Fibroblast of the conjunctiva (primary cell): ENCODE results near the gene YPEL1.
"Not testable (repeated sequence)": the region's sequence is repeated elsewhere in the genome, so short reads cannot be mapped to it uniquely, and the experiment has no call there.

ENCODE experiments used
- DNase-seq: peaks from one replicate; pipeline ENCODE4 v3.0.0-alpha.2; 2010; ENCODE audit warnings: low read depth

Gene YPEL1

DNA sequence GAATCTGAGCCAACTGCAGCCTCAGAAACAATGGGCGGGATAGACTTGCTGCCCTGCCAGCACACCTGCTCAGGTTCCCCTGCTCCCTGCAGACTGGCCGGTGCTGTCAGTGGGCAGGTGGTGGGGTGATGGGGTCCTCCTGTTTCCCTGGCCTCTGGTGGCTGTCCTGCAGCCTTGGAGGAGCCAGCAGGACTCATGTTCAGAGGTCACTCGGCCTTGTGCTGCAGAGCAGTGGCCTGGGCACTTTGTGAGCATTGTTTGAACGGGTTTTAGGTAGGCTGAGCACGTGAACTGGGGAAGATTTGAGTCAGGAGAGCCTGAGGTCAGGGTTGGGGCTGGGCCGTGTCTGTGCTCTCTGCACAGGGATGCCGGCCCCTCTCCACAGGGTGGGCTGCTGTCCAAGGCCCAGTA, 52.2 kb downstream of the YPEL1 start:
- DNase-seq, result no peak

- no peak for DNase-seq
Measured at GRCh38 chr22:21682385-21683175, 53.0 kb downstream of the YPEL1 start.

- no peak for DNase-seq
Measured at GRCh38 chr22:21681566-21682370, 53.8 kb downstream of the YPEL1 start.

GRCh38 chr22:21680830-21681565, 54.6 kb downstream of the YPEL1 start:
- no peak for DNase-seq

DNA sequence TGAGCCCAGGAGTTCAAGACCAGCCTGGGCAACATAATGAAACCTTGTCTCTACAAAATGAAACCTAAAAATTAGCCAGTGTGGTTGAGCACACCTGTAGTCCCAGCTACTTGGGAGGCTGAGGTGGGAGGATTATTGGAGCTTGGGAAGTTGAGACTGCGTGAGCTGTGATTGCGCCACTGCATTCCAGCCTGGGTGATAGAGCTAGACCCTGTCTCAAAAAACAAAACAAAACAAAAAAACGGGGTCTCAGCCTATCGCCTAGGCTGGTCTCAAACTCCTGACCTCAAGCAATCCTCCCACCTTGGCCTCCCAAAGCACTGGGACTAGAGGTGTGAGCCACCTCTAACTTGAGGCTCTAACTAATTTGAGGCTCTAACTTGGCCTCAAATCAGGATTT, 56.2 kb downstream of the YPEL1 start:
- DNase-seq, result no peak

GRCh38 chr22:21678842-21679241, 56.8 kb downstream of the YPEL1 start:
- DNase-seq, result not testable (repeated sequence)

DNA sequence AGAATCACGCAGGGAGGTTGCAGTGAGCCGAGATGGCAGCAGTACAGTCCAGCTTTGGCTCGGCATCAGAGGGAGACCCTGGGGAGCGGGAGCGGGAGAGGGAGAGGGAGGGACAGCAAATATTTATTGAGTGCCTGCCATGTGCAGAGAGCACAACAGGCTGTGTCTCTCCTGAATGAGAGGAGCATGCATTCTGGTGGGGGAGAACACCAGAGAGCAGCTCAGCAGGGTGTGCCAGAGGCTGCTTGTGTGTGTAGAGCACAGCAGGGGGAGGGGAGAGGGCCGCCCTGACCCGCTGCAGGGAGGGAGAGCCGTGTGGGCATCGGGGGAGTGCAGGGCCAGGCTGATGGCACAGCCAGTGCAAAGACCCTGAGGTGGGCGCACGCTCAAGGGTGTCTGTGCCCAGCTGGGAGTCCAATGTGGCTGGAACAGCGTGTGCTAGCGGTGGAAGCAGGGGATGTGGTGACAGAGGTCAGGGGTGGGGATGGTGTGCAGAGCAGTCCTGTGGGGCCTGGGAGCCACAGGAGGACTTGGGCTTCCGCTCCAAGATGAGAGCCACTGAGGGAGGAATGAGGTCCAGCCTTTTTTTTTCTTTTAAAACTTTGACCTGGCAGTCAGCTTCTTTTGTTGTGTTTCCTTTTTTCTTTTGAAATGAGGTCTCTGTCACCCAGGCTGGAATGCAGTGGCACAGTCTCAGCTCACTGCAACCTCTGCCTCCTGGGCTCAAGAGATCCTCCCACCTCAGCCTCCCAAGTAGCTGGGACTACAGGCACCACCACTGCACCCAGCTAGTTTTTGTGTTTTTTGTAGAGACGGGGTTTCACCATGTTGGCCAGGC, 57.8 kb downstream of the YPEL1 start:
- DNase-seq, result no peak

- no peak for DNase-seq
Measured at GRCh38 chr22:21674638-21675245, 60.9 kb downstream of the YPEL1 start.

DNA sequence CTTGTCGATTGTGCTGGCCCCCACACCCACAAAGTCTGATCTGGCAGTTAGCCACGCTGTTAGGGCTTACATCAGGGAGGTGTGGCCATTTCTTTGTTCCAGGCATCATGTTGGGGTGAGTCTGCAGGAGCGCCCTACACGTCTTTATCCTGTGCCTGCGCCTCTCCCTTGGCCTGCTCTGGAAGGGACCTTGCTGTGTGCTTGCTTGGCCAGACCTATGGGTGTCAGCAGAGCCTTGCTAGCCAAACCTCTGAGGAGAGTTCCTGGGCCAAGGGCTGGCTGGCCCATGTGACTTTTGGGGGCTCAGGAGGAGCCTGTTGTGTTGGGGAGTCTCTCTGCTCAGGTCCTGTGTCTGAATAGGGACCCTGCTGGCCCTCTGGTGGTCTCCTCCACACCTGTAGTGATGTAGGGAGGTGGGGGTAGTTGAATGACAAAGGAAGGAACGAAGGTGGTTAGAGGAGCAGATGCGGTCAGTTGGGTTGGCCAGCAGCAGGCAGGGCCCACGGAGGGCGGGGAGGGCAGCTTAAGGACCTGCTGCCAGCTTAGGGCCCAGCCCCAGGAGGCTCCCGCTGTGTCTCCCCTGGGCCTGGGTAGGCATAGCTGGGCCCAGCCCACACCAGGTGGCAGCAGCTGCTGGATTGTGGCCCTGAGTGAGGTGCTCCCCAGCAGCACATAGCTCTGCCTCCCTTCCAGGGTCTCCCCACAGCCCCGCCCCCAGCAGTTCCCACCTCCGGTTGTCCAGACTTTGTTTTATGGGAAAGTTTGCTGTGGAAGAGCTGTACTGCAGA, 61.9 kb downstream of the YPEL1 start:
- DNase-seq, result no peak

DNA sequence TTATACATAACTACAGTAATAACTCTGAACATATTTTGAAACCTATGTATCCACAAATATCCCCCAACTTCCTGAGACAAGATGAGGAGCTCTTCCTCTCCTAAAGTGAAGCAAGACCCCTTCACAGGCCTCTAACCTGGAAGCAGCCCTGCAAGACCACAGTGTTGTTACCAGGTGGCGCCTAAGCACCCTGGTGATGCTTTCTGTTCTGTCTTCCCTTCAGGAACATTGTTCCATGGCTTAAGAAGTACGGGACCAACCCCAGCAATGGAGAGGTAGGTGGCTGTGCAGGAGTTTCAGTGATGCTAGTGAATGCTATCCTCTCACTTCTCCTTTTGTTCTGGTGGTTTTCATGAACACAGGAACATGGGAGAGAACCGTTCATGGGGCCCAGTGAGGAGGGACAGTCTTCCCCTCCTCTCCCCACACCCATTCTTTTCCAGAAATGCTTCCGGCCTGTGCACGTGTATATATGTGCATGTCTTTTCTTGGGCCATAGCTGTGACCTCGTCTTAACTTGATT, 63.4 kb downstream of the YPEL1 start:
- no peak for DNase-seq

DNA sequence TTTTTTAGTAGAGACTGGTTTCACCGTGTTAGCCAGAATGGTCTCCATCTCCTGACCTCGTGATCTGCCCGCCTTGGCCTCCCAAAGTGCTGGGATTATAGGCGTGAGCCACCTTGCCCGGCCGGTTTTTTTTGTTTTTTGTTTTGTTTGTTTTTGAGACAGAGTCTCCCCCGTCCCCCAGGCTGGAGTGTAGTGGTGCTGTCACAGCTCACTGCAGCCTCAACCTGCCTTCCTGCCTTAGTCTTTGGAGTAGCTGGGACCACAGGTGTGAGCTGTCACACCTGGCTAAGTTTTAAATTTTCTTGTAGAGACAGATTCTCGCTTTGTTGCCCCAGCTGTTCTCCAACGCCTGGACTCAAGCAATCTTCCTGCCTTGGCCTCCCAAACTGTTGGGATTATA, 66.6 kb downstream of the YPEL1 start:
- no peak for DNase-seq

DNA sequence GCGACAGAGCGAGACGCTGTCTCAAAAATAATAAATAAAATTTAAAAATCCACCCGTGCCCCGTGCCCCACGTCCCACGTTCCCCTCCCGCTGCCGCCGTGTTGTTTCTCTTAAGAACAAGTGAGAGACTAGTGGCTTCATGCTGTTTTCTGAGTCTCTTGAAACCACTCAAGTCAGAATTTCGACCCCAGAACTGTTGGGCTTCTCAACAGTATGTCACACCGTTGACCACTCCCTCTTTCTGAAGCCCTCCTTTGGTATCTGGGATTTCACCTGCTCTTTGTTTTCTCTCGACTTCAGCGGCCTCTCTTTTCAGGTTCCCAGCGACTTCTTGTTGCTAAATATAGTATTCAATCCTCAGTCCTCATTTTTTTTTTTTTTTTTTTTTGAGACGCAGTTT, 68.8 kb downstream of the YPEL1 start:
- no peak for DNase-seq

GRCh38 chr22:21665047-21665851, 70.3 kb downstream of the YPEL1 start:
- DNase-seq, result no peak

DNA sequence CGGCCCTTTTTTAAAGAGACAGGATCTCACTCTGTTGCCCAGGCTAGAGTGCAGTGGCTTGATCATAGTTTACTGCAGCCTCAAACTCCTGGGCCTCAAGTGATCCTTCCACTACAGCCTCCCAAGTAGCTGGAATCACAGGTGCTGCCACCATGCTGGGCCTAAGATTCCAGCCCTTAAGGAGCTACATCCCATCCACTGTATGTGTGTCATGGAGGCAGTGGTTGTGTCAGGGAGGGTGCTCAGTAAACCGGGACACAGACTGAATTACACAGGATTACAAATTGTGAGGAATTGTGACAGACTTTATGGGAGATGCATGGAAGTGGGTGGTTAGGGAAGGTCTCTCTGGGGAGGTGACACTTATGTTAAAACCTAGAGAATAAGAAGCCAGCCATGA, 71.9 kb downstream of the YPEL1 start:
- no peak for DNase-seq

DNA sequence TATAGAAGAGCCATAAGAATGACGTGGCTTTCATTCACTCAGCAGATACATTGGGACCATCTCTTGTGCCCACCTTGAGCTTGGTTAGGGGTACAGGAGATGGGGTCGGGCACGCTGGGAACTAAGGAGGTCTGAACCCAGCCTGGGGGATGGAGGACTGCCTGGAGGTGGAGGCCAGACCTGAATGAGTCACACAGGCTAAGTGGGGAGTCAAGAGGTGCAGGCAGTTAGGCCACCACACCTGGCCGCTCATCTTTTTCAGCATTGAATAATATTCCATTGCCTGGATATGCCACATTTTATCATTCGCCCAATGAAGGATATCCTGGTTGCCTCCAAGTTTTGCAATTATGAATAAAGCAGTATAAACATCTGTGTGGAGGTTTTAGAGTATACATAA, 73.6 kb downstream of the YPEL1 start:
- DNase-seq, result no peak

GRCh38 chr22:21660904-21661303, 74.7 kb downstream of the YPEL1 start:
- DNase-seq, result no peak

- DNase-seq, result no peak
Measured at GRCh38 chr22:21659864-21660525, 75.6 kb downstream of the YPEL1 start.

DNA sequence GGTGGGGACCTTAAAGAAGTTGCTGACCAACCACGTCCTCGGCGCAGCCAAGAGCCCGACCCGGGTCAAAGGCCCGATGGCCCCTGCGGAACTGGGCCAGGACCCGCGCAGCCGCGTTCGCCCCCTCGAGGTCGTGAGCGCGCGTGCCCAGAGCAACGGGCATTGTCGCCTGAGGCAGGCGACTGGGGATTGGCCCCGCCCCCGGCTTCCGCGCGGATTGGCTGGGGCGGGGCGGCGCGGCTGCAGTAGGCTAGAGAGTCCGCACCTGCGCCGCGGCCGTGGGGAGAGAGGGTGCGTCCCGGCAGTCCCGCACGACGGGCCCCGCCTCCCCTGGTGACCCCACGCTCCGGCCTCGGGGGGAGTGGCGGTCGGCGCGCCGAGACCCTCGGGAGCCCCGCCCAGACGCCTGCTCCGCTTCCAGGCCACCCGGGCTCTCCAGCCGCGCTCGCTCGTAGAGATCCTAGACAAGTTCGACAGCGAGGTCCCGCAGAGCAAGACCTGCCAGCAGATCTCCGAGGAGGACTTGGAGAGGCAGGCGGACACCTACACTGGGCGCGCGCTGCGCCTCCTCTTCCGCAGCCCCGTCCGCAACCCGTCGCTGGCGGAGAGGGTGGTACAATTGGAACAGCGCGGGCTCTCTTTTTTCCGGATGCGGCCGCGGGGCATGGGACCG, 78.1 kb downstream of the YPEL1 start:
- DNase-seq, result peak; percentile 9
